GM12873 (cell line): ENCODE measurements around the gene SEPTIN5.

Source experiments
- TF ChIP-seq, protein P1 (sequence below): IDR thresholded peaks from 2 replicates; pipeline ENCODE4 v1.5.1; 2012; ENCODE audit warnings: low read depth, mild to moderate bottlenecking, moderate library complexity, low read length, control low read depth; ENCODE audit not compliant: insufficient read depth; ENCODE audit errors: missing control alignments

The SEPTIN5 gene

DNA sequence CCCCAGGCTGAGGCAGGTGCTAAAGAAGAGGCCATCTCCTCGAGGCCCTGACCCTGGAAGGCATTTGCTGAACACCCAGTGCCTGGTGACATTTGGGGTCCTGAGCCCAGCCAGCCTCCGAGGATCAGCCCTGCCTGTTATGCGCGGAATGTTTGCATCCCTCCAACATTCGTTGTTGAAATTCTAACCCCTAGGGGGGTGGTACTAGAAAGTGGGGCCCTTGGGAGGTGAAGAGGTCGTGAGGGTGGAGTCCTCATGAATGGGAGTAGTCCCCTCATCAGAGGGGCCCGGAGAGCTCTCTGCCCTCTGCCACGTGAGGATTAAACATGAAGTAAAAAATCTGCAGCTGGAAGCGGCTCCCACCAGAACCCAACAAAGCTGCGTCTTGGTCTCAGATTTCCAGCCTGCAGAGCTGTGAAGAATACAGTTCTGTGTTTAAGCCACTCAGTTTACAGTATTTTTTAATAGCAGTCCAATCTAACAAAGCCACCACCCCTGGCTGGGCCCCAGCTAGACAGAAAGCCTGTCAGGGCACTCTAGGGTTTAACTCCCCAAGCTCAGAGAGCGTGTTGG lies 35.3 kb upstream of the SEPTIN5 start:
- TF ChIP-seq, protein P1, sequence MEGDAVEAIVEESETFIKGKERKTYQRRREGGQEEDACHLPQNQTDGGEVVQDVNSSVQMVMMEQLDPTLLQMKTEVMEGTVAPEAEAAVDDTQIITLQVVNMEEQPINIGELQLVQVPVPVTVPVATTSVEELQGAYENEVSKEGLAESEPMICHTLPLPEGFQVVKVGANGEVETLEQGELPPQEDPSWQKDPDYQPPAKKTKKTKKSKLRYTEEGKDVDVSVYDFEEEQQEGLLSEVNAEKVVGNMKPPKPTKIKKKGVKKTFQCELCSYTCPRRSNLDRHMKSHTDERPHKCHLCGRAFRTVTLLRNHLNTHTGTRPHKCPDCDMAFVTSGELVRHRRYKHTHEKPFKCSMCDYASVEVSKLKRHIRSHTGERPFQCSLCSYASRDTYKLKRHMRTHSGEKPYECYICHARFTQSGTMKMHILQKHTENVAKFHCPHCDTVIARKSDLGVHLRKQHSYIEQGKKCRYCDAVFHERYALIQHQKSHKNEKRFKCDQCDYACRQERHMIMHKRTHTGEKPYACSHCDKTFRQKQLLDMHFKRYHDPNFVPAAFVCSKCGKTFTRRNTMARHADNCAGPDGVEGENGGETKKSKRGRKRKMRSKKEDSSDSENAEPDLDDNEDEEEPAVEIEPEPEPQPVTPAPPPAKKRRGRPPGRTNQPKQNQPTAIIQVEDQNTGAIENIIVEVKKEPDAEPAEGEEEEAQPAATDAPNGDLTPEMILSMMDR: no peak

DNA sequence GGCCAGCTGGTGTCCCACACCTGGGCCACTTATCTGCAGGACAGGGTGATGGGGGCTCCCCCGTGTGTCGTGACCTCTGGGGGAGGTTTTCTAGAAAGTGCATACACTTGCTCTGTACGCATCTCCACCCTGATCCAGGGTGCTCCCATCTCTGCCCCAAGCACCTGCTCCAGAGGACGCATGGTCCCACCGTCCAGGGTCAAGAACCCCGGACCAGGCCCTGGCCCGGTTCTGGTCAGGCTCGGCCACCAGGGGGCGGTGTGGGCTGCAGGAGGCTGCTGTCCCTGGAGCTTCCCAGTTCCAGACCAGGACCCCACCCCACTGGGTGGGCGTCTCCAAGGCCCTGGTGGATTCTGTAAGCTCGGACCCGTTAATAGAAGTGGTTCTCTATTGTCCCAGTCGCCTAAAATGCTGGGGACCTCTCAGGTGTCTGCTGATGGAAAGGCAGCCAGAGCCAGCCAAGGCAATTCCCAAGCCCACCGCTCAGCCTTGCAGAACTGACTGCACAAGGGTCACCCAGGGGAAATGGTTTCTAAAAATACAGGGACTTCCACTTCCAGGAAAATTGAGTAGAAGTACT lies 34.7 kb upstream of the SEPTIN5 start:
- TF ChIP-seq, protein P1: peak; percentile 78

DNA sequence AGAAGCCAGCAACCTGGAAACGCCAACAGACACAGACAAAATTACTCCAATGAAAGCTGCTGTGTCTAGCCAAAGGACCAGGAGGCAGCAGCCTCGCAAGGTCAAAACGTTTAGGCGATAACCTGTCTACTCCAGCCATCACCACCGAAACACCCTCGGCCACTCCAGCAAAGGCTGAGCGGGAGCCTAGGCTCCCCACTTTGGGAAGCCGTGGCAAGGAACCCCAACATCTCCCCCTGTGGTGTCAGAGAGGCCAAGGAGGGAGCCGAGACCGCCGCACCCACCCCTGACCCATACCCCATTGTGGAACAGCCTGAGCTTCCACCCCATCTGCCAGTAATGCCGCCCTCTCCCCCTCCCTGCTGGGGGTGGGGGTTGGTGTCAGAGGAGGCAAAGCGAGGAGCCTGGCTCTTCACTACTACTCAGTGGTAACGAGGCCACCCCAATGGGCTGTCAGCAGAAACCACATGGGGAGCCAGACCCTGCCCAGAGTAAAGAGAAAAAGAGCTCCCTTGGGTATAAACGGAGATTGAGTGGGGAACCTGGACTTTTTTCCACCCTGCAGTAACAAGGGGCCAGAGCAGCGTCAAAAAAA lies 33.9 kb upstream of the SEPTIN5 start:
- TF ChIP-seq, protein P1: no peak

DNA sequence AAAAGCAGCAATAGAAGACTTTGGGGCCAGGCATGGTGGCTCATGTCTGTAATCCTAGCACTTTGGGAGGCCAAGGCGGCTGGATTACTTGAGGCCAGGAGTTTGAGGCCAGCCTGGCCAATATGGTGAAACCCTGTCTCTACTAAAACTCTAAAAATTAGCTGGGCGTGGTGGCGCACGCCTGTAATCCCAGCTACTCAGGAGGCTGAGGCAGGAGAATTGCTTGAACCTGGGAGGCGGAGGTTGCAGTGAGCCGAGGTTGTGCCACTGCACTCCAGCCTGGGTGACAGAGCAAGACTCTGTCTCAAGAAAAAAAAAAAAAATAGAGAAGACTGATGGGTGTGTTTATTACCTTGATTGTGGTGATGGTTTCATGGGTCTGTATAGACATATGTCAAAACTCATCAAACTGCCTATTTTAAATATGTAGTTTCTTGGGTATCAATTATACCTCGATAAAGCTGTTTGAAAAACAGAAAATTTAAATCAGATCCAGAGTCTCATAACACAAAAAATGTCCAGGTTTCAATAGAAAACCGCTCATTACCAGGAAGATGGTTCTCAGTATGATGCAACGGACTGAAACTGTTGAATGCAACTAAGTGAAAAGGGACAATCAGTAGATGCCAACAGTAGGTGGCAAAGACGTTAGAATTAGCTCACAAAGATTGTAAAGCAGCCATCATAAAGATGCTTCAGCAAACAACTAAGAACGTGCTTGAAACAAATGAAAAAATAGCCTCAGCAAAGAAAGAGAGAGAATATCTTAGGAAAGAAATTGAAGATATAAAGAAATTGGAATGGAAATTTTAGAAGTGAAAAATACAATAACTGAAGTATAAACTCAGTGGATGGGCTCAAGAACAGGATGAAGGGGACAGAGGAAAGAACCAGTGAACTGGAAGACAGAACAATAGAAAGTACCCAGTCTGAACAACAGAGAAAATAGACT lies 33.1 kb upstream of the SEPTIN5 start:
- TF ChIP-seq, protein P1: no peak

DNA sequence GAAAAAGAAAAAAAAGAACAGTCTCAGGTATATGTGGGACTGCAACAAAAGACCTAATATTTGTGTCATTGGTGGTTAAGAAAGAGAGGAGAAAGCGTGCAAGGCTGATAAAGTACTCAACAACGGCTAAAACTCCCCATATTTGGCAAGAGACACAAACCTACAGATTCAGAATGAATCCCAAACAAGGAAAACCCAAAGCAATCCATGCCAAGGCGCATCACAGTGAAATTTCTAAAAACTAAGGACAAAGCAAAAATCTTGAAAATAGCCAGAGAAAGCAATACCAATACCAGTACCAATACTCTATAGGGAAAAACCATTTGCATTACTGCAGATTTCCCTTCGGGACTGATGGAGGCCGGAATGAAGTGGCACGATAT lies 32.4 kb upstream of the SEPTIN5 start:
- TF ChIP-seq, protein P1: no peak

DNA sequence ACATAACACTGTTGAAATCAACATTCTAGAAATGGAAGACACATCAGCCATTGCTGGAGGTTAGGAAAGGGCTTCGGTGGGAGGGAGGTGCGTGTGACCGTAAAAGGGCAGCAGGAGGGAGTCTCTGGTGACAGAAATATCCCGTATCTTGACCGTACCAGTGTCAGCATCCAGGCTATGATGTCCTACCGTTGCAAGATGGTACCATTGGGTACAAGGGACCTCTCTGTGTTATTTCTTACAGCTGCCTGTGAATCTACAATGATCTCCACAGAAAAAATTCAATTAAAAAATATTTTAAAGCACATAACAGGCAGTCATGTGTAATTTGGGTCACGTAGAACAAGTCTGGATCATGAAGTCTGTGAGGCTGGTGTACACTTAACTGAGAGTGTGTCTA lies 27.4 kb upstream of the SEPTIN5 start:
- TF ChIP-seq, protein P1: no peak
